CD4-positive, alpha-beta T cell treated with Interleukin-6 at 100 ng/mL for 8 hours (primary cell): ENCODE results near the gene RNF144B.

ENCODE experiments used
- DNase-seq: peaks from one replicate; pipeline ENCODE4 v3.0.0-alpha.2; 2020; ENCODE audit warnings: mixed read lengths, low spot score

RNF144B gene

DNA sequence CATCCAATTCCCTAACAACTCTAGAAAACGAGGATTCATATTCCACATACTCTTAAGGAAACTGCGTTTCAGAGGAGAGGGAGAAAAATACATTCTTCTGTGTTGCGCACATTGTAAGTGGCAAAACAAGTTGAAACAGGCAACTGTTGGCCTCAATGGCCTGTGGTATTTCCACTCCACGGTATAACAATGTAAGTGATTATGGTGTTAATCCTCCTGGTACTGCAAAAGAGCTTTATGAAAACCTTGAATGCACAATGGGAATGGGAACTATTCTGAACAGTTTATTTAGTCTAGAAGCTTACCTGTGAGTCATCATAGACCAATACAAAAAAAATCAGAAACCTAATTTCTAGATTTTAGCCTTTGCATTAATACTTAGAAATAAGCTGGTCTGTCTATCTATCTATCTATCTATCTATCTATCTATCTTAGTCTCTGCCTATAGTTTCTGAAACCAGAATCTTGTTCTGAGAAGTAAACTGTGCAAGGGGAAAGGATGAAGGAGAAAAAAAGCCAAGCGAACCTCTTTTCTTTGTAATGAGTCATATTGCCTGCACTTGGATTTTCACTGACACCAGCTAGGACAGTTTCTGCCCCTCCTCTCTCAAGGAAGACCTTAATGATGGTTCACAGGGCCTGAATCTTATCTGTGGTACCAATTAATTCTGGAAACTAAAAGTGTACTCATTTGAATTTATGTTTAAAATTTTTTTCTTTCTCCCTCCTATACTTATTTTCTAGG lies 101.5 kb downstream of the RNF144B start:
- no peak for DNase-seq

DNA sequence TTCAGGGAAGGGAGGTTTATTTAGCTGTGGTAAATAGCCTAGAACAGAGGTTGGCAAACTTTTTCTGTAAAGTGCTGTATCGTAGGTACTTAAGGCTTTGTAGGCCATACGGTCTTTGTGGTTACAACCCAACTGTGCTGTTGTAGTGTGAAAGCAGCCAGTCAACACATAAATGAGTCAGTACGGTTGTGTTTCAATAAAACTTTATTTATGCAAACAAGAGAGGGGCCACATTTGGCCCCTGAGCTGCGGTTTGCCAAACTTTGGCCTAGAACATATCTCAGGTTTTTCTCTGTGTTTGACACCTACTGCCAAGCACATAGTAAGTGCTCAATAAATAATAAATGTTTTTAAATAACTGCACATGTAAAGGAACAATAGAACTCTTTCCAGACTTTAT lies 102.2 kb downstream of the RNF144B start:
- no peak for DNase-seq

DNA sequence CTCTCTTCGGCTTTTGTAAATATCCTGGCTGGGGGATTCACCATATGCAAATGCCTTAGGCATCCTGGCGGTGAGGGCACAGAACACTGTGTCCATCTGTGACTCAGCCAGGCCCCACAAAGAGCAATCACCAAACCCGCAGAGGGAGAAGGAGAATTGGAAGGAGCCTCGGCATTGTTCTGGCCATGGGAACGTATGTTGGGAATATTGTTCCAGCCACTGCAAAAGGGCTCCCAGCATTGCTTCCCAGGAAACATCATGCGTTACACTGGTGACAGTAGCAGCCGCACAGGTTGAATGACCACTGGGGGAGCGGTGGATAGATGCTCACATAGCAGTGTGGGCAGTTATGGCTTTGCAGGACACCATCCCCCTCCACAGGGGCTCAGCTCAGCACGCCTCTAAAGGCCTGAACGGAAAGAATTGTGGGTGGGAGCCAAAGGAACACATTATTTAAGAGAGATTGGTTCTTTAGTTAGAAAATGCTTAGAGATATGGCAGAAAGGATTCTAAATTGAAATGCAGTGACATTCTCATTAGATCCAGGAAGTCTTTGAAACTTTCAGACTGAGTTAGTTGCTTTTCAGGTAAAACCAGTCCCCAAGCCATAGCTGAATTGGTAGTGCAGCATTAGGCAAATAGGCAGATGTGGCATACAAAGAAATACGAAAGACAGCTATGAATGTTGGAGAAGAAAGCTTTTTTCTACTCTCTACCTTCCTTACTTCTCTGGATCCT lies 104.3 kb downstream of the RNF144B start:
- no peak for DNase-seq

DNA sequence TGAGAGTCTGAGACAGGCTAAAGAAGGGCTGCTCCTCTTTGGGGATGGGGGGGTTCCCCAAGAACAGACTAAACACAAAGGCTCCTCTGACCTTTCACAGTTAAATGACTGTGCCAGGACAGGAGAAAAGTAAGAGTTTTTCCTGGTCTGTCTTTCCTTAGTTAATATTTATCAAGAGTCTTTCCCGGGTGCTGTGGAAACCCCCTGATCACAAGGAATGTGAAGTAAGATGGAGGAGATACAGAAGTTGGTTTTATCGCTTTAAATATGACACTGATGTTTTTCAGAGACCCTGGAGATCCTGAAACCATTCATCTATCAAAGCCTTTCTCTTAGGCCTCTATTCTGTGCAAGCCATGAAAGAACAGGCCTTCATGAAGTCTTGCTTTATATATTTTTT lies 105.8 kb downstream of the RNF144B start:
- no peak for DNase-seq

DNA sequence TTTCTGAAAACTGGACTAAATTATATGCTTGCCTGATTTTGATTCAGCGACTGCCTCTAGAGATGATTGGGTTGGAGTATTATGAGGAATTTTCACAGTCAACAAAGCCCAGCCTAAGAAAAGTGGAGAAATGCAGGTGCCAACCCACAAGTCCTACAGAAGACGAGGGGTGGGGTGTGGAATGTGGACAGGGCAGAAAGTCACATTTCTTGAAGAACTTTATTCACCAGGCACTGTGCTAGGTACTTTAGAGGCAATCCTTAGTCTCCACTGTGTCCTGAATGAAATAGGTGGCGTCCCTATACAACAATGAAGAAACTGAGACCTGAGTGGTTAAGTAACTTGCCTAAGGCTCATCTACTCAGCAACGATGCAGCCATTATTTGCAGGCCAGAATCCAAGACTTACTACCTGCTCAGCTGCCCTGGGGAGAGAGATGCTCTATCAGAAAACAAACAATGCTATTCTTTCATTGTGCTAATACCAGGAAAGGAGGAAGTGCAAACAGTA lies 106.3 kb downstream of the RNF144B start:
- no peak for DNase-seq

DNA sequence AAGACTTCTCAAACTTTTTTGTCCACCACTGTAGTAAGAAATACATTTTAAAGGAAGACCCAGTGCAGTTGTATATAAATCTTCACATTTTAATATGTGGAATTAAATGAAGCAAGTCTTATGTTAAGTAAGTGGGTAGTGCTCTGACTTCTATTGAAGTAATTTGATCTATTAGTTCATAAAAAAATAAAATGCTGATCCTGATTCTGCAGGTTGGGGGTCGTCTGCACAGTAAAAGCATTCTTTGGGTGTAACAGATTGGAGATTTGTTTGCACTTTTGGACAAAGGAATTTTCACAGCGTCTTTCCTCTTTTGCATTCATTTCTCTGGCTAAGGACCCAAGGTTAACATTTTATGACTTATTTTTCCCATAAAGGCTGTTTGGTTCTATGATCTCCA lies 106.8 kb downstream of the RNF144B start:
- no peak for DNase-seq

DNA sequence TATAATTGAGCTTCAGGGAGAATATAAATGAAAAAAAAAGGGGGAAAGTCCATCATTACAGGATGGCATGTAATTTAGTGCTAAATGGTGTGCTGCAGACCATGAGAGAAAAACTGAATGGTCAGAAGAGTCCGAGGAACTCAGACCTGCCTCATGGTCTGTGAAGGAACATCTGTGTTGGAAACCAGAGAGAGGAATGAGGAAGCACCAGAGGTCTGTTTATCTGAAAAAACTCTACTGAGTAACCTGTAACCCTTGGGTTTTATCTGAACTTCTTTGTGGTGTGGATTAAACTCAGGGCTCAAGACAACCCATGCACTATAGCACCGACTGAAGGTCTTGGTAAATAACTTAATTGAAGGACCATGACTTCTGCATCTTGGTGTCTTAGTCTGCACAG lies 108.1 kb downstream of the RNF144B start:
- DNase-seq, result no peak

DNA sequence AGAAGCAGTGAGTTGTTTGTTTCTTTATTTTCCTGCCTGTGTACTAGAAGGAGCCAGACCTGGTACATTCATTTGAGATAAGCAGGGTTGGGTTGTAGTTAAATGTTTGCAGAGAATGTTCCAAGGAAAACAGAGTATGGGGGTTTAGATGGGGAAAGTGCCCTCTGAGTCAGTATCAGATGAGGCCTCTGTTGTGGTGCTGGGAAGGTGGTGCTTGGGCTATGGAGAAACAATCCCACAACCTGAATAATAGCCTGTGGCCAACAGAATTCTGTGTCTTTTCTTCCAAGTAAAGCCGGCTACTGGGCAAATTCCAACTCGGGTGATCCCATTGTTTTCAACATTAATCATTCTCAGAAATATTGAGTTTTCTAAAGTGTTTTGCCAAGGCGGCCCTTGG lies 109.3 kb downstream of the RNF144B start:
- DNase-seq, result no peak

DNA sequence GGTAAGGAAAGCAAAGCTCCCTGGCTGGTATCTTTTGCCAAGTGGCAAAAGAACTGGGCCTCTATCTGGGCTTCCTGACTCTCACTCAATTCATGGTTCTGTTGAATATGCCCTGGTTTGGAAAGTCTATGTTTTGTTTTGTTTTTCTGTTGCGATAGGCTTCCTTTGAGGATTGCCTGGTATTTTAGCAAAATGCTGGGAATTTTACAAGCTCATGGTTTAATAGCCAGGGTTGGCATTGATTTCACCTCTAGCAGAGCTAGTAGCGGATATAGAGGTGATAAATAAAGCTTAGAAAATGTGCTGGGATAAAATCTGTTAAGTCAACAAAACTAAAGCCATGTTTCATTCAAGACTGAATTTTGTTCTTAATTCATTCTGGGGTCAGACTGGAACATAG lies 109.9 kb downstream of the RNF144B start:
- DNase-seq, result no peak

DNA sequence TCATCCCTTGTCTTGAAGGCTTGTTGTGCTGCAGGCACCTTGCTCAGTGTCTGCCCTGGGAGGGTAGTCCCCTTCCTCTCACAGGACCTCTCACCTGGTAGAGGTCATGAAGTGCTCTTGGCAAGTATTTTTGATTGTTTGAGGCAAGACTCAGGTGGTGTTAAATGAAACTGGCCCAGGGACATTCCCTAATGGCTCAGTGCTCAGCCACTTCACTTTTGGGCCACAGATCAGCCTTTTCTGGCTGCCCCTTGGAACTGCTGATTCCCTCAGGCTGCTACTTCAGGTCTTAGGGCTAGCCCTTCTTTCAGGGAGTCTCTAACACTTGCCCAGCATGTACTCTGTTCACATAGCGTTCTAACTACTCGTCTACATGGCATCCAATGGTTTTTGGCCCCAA lies 111.3 kb downstream of the RNF144B start:
- no peak for DNase-seq

DNA sequence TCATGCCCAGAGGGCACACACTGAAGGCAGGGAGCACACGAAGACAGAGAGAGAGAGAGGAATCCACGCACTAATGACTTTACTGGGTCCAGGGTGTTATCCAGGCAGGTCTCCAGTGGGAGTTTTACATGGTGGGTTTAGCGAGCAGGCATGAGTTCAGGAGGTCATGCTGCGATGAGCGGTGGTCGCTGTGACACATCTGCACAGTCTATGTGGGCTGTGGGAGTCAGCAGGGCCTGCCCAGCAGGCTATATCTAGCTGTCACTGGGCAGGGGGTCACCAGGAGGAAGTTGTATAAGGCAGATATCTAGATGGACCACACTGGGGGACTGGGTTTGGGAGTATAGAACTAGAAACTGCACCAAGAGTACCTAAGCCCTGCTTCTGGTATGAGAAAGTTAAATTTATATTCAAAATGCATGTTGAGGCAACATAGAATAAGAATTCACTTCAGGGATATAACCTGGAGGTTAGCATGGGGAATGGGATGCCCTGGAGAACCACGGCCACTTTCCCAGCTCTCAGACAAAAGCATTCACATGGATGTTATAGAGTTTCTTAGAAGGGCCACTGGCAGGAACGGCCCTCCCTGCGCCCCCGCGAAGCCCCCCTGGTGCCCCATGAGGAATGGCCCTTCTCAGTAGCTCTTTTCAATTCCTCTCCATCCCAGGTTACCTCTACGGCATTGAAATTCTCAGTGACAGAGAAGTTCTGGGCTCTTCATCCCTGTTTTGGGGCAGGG lies 113.9 kb downstream of the RNF144B start:
- DNase-seq, result no peak

DNA sequence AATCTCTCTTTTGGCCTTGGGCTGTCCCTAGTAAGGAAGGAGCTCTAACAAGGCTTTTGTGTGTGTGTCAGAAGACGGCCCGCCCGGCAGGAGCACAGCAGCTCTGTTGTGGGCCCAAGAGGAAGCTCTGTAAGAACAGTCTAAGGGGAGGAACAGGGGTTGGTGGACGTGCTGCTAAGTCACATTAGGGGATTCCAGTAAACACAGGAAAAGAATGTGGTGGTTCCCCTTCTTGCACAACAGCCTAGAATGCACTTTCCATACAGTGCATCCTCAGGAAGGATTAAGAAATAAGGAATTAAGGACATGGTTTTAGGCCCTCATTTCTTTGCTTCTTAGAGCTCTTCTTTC lies 114.5 kb downstream of the RNF144B start:
- DNase-seq, result no peak

DNA sequence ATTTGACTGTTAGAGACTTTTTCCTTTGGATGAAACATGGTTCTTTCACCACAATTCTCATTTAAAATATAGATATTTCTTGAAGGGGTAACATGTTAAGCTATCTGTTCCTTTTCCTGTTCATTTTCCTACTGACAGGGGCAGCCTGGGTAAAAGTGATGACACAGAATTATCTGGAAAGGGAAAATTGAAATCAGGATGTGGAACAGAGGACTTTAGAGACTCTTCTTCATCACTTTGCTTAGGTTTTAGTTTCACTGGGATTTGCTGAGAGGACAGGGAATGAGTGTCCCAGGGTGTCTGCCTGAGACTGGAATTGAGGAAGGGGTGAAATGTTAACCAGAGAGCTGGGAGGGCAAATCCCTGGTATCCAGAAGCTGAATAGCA lies 116.0 kb downstream of the RNF144B start:
- no peak for DNase-seq

DNA sequence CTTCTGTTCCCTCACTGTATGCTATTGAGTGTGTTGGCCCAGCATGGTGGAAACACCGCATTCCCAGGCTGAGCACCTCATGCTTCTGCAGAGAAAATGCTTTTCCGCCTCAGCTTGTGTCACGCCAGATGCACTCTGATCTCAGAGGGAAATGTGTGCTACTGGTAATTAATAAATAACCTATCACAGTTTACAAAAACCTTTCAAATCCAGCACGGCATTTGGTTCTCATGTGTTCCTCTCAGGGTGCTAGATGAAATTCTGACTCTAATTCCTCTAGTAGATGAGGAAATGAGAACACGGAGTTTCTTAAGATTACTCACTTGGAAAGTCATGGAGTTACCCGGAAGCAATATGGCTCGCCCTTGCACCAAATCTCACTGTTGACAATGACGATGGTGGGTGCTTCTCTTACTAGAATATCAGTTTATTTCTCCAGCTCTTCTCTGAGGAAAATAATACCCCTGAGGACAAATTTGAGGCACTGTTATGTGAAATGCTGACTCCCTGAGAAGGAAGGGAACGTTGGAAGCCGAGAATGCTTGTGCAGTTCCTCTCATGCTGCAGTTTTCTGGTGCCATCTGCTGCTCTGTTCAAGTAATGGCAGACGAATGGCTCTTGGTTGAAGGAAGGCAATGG lies 116.6 kb downstream of the RNF144B start:
- DNase-seq, result peak; percentile 28

DNA sequence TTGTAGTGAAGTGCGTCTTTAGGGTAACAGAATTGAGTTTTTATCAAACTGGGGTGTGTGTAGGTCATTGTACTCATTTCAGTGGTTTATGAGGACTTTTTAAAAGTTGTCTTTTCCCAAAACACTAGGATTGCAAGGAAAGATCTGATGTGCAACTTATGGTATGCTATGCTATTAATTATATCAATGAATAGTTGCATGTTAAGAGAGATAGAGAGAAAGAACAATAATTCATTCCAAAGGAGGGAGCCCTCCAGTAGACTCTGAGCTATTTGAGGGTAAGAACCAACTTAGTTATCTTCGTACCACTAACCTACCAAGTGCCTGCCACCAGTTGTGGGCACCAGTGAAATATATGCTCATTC lies 117.1 kb downstream of the RNF144B start:
- no peak for DNase-seq

DNA sequence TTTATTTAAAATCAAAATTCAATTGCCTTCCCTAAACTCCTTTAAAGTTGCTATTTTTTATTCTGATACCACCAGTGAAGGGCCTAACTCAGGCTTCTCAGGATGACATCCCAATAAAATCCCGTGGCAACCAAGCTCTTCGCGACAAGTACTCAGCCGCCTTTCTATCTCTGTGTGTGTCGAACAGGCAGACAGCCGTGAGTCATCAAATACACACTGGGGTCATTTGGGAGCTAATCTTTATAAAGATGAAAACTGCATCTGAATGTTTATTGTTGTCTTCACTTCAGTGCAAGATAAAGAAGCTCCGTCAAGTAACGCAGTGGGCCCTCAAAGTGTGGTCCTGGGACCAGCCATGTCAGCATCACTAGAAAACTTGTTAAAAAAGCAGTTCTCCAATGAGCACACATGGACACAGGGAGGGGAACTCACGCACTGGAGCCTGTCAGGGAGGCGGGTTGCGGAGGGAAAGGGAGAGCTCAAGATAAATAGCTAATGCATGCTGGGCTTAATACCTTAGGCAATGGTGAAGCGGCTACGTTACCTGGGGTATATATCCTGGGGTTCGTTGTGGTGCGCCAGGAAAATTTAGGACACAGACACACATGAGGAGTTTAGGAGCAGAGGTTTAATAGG lies 119.3 kb downstream of the RNF144B start:
- no peak for DNase-seq

DNA sequence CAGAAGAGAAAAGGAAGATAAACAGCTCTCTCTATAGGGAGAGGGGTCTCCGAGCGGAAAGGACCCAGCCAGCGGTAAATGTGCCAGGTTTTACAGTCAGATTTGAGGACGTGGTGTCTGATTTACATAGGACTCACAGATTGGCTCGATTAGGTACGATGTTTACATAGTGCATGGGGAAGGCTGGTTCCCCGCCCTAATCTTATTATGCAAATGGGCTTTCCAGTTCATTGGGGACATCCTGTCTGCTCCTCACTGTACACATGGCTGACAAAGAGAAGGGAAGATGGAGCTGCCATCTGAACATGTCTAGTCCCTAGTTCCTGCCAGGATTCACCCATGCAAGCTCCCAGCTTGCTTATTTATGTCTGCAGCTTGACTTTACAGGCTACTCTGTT lies 119.9 kb downstream of the RNF144B start:
- DNase-seq, result no peak

DNA sequence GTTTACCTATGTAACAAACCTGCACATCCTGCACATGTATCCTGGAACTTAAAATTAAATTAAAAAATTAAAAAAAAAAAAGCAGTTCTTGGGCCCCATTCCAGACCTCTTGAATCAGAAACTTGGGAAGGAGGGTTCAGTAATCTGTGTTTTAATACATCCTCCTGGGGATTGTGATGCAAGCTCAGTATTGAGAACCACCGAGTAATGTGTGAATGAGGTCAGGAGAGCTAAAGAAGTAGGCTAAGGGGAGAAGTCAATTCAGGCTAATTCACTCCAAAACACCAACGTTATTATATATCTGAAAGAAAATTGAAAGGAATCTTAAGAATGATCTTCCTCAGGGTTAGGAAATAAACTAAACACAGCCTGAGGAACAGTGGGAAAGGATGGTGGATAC lies 120.4 kb downstream of the RNF144B start:
- DNase-seq, result no peak

DNA sequence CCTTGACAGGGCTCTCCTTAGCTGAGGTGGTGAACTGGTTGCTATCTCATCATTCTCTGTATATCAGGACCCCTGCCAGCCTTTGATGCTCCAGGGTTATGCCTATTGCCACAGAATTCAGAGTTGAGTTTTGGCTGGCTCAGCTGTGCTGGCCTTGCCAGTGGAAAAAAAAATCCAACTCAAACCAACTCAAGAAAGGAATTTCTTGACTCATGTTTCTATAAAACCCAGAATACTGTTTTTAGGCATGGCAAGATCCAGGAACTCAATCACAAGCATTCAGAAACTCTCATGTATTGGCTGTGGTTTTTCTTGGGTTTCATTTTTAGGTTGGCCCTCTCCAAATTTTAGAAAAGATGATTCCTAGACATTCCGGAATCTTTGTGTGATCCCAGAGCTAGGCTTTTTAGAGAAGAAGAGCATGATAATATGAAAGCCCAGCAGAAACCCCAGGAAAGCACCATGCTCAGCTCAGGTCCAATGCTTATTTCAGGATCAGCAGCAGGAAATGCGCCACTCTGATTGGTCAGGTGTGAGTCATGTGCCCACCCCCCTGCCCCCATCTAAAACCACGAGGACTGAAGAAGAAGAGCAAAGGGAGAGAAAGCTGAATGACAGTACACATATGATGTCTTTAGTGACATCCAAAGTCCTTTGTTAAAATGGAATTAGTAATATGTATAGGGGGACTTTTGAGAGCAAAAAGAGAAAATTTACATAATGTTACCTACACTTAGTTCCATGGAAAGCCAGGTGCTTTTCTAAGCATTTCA lies 122.9 kb downstream of the RNF144B start:
- DNase-seq, result no peak

DNA sequence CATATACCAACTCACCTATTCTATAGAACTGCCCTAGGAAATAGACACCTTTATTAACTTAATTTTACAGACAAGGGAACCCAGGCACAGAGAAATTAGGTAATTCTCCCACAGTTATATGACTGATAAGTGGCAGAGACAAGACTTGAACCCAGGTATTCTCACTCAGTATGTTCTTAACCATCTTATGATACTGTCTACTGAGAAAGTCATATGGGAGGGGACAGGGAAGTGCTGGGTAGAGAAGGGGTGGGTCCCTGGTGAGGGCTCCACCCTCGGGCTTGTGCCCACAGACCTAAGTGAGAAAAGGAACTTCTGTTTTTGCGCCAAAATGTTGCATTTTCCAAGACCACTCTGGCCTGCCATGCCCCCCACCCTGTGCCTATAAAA lies 123.5 kb downstream of the RNF144B start:
- no peak for DNase-seq

DNA sequence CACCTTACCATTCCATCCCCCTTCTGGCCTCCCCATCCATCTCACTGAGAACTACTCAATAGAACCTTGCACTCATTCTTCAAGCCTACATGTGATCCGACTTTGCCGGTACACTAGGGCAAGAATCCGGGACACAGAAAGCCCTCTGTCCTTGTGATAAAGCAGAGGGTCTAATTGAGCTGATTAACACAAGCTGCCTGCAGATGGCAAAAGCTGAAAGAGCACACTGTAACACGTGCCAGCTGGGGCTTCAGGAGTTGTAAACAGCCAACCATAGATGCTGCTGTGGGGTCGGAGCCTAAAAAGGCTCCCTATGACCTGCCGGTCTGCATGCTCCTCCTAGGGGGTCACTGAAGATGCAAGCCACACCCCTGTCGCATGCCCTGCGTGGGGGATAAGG lies 124.1 kb downstream of the RNF144B start:
- no peak for DNase-seq
